HepG2 (cell line): Measurements from ENCODE around the gene GALR3. TPM values are rescaled to one million over a fixed set of nuclear protein-coding genes. Genes with fewer than 3 reads are reported as not detected.

Source experiments
- BRF2 ChIP-seq: sonication (generic); formaldehyde crosslinking; IDR thresholded peaks from 2 replicates; pipeline ENCODE4 v1.8.1; 2022; ENCODE audit warnings: mild to moderate bottlenecking, missing genetic modification reagents
- HNF4A ChIP-seq: sonication (generic); formaldehyde crosslinking; IDR thresholded peaks from 2 replicates; pipeline ENCODE4 v1.4.0; 2020; ENCODE audit warnings: missing genetic modification reagents
- HOMEZ ChIP-seq: IDR thresholded peaks from 2 replicates; pipeline ENCODE4 v1.6.1; 2016; ENCODE audit warnings: low read depth
- IRF2 ChIP-seq: IDR thresholded peaks from 2 replicates; pipeline ENCODE4 v1.6.1; 2018; ENCODE audit warnings: missing genetic modification reagents, missing compliant biosample characterization
- JARID2 ChIP-seq: sonication (generic); formaldehyde crosslinking; IDR thresholded peaks from 2 replicates; pipeline ENCODE4 v1.8.1; 2023; ENCODE audit warnings: missing genetic modification reagents, inconsistent platforms; ENCODE audit not compliant: insufficient replicate concordance
- KDM4B ChIP-seq: sonication (generic); formaldehyde crosslinking; IDR thresholded peaks from 2 replicates; pipeline ENCODE4 v1.4.0; 2020; ENCODE audit warnings: missing genetic modification reagents
- KLF16 ChIP-seq, 2 experiments: sonication (generic) in 1 of 2; formaldehyde crosslinking in 1 of 2; IDR thresholded peaks; 2 replicates each; pipeline versions ENCODE4 v1.6.1 to v1.8.0; 2016 to 2023; ENCODE audit warnings: missing genetic modification reagents in 2 of 2, missing compliant biosample characterization in 1 of 2
- NKX3-1 ChIP-seq: sonication (generic); formaldehyde crosslinking; IDR thresholded peaks from 2 replicates; pipeline ENCODE4 v1.5.0; 2020; ENCODE audit warnings: missing genetic modification reagents
- NR3C1 ChIP-seq: sonication (generic); formaldehyde crosslinking; IDR thresholded peaks from 2 replicates; pipeline ENCODE4 v1.4.0; 2020; ENCODE audit warnings: missing genetic modification reagents
- ONECUT2 ChIP-seq: sonication (generic); formaldehyde crosslinking; IDR thresholded peaks from 2 replicates; pipeline ENCODE4 v1.4.0; 2020; ENCODE audit warnings: missing genetic modification reagents
- PRMT3 ChIP-seq: sonication (generic); formaldehyde crosslinking; IDR thresholded peaks from 2 replicates; pipeline ENCODE4 v1.8.1; 2022; ENCODE audit warnings: low read depth, mild to moderate bottlenecking, moderate library complexity, missing genetic modification reagents, borderline replicate concordance
- RFX5 ChIP-seq: IDR thresholded peaks from 2 replicates; pipeline ENCODE4 v1.6.1; 2011; ENCODE audit warnings: low read depth, low read length, improper control_type of control experiment
- SOX6 ChIP-seq, 2 experiments: fragments of 450-650 bp in 1 of 2; sonication (generic) in 1 of 2; formaldehyde crosslinking in 1 of 2; IDR thresholded peaks; 2 replicates each; pipeline versions ENCODE4 v1.4.0 to v1.6.1; 2017 to 2020; ENCODE audit warnings: antibody characterized with exemption in 1 of 2, mild to moderate bottlenecking in 1 of 2, missing genetic modification reagents in 1 of 2
- SRSF9 ChIP-seq: fragments of 200-400 bp; formaldehyde crosslinking; IDR thresholded peaks from 2 replicates; pipeline ENCODE4 v1.6.1; 2018; ENCODE audit warnings: borderline replicate concordance, mild to moderate bottlenecking, low read depth, low read length; ENCODE audit not compliant: insufficient read depth, poor library complexity, severe bottlenecking
- TRAFD1 ChIP-seq: sonication (generic); formaldehyde crosslinking; IDR thresholded peaks from 2 replicates; pipeline ENCODE4 v1.5.1; 2020; ENCODE audit warnings: missing genetic modification reagents, mild to moderate bottlenecking, borderline replicate concordance
- ZBTB1 ChIP-seq: sonication (generic); formaldehyde crosslinking; IDR thresholded peaks from 2 replicates; pipeline ENCODE4 v1.4.0; 2020; ENCODE audit warnings: missing genetic modification reagents, borderline replicate concordance
- ZFP1 ChIP-seq: IDR thresholded peaks from 2 replicates; pipeline ENCODE4 v1.6.1; 2016
- ZKSCAN1 ChIP-seq: fragments of 150-350 bp; IDR thresholded peaks from 2 replicates; pipeline ENCODE4 v1.6.1; 2014; ENCODE audit warnings: low read length
- ZNF12 ChIP-seq: sonication (generic); formaldehyde crosslinking; IDR thresholded peaks from 2 replicates; pipeline ENCODE4 v1.5.0; 2020; ENCODE audit warnings: missing genetic modification reagents
- ZNF160 ChIP-seq: sonication (generic); formaldehyde crosslinking; IDR thresholded peaks from 2 replicates; pipeline ENCODE4 v1.8.0; 2022; ENCODE audit warnings: mild to moderate bottlenecking, inconsistent platforms, missing genetic modification reagents
- ZNF30 ChIP-seq: sonication (generic); formaldehyde crosslinking; IDR thresholded peaks from 2 replicates; pipeline ENCODE4 v1.5.0; 2020; ENCODE audit warnings: mild to moderate bottlenecking, missing genetic modification reagents
- ZNF362 ChIP-seq: sonication (generic); formaldehyde crosslinking; IDR thresholded peaks from 2 replicates; pipeline ENCODE4 v1.4.0; 2020; ENCODE audit warnings: missing genetic modification reagents, mild to moderate bottlenecking, borderline replicate concordance
- ZSCAN20 ChIP-seq: sonication (generic); formaldehyde crosslinking; IDR thresholded peaks from 2 replicates; pipeline ENCODE4 v1.4.0; 2020; ENCODE audit warnings: missing genetic modification reagents, mild to moderate bottlenecking, borderline replicate concordance
- polyA plus RNA-seq, 8 experiments: library from polyadenylated mRNA; depleted of rRNA in 3 of 8; stranded (reverse) in 7 of 8; unstranded in 1 of 8; fragments of >200 nt; fragmentation: Illumina TruSeq in 4 of 8; extraction: Trizol in 4 of 8; gene quantifications; 2 replicates each; pipeline versions ENCODE4 v1.2.1 to v1.2.3, GENCODE V29; 2011 to 2016; ENCODE audit warnings: low read depth in 4 of 8, missing spikeins in 1 of 8, mixed read lengths in 1 of 8; ENCODE audit not compliant: insufficient read depth in 1 of 8
- total RNA-seq, 5 experiments: library from RNA; depleted of rRNA; stranded (reverse); fragments of >200 nt; fragmentation: Illumina TruSeq; extraction: Trizol; gene quantifications; 2 replicates each; pipeline ENCODE4 v1.2.3, GENCODE V29; 2016; ENCODE audit warnings: low read depth in 1 of 5

GALR3 gene
- total and polyA plus RNA-seq, 2 of the 13 experiments (the other 11 are each of a cell fraction or from before 2014, with no cell fraction given): 0.13 TPM; not detected in 1

- peak; percentile 40; the same call in 1 of the 2 replicates for TF ChIP-seq IRF2 (CRISPR knock-in tag)
- 0 out of 2 replicates have a peak, but pooled peaks have one; percentile 51 for TF ChIP-seq BRF2 (CRISPR knock-in tag)
- TF ChIP-seq JARID2 (CRISPR knock-in tag): peak; percentile 41
- no peak for TF ChIP-seq TRAFD1 (CRISPR knock-in tag)
- 0 out of 2 replicates have a peak, but pooled peaks have one; percentile 61 for TF ChIP-seq PRMT3
- TF ChIP-seq KDM4B (CRISPR knock-in tag): peak; percentile 20; the same call in 1 of the 2 replicates
- peak in 1 of 2 experiments; percentile 94; a peak in 2 of 4 replicates for TF ChIP-seq KLF16 (CRISPR knock-in tag; IDR thresholded peaks at IDR 0.05)
- no peak for TF ChIP-seq ZNF30 (CRISPR knock-in tag)
- TF ChIP-seq ZNF12 (CRISPR knock-in tag): peak; percentile 55; the same call in 1 of the 2 replicates
- TF ChIP-seq NKX3-1 (CRISPR knock-in tag): peak; percentile 83
- no peak for TF ChIP-seq ZBTB1 (CRISPR knock-in tag)
- TF ChIP-seq ZFP1: 0 out of 2 replicates have a peak, but pooled peaks have one; percentile 15
- TF ChIP-seq RFX5: no peak
- peak; percentile 32 for TF ChIP-seq HNF4A (CRISPR knock-in tag)
- TF ChIP-seq ZKSCAN1: 0 out of 2 replicates have a peak, but pooled peaks have one; percentile 34
- no peak for TF ChIP-seq ZSCAN20 (CRISPR knock-in tag)
- no peak for TF ChIP-seq SOX6 (IDR thresholded peaks at IDR 0.05)
- TF ChIP-seq SOX6 (CRISPR knock-in tag; IDR thresholded peaks at IDR 0.05): peak; percentile 47; the same call in 1 of the 2 replicates
- TF ChIP-seq ZNF362 (CRISPR knock-in tag): peak; percentile 15; the same call in 1 of the 2 replicates
- TF ChIP-seq ONECUT2 (CRISPR knock-in tag): 0 out of 2 replicates have a peak, but pooled peaks have one; percentile 23
- no peak for TF ChIP-seq SRSF9
- no peak for TF ChIP-seq HOMEZ
- peak; percentile 73; the same call in 1 of the 2 replicates for TF ChIP-seq ZNF160 (CRISPR knock-in tag)
- TF ChIP-seq NR3C1 (CRISPR knock-in tag): no peak
Observed at GRCh38 chr22:37804881-37805809, 18.0 kb upstream of the GALR3 start (continued).
